NCI-H2081 treated with DMSO at 0.1 percent for 48 hours (cell line): ENCODE measurements around the gene IFT25.
"Not testable (repeated sequence)": the region's sequence is repeated elsewhere in the genome, so short reads cannot be mapped to it uniquely, and the experiment has no call there.

Experiments used
- DNase-seq: peaks from one replicate; lab custom pipeline; 2025; lab: John Stamatoyannopoulos, UW

The IFT25 gene

GRCh38 chr1:53883600-53883999 lies 61.9 kb downstream of the IFT25 start:
- not testable (repeated sequence) for DNase-seq

- not testable (repeated sequence) for DNase-seq
Measured at GRCh38 chr1:53881853-53882252, 63.6 kb downstream of the IFT25 start.

- DNase-seq, result no peak
Measured at GRCh38 chr1:53878492-53879105, 66.9 kb downstream of the IFT25 start.

GRCh38 chr1:53875150-53875549 lies 70.3 kb downstream of the IFT25 start:
- DNase-seq, result not testable (repeated sequence)

- no peak for DNase-seq
Measured at GRCh38 chr1:53871773-53872484, 73.6 kb downstream of the IFT25 start.
